Mesenteric fat pad (tissue), 1 donor: Measurements from ENCODE around the gene BSDC1. TPM values are rescaled to one million over a fixed set of nuclear protein-coding genes. Genes with fewer than 3 reads are reported as not detected.
"Not testable (repeated sequence)": the region's sequence is repeated elsewhere in the genome, so short reads cannot be mapped to it uniquely, and the experiment has no call there.

Source experiments
- DNase-seq: peaks from one replicate; pipeline ENCODE4 v3.0.0-alpha.2; 2020; ENCODE audit warnings: low spot score
- total RNA-seq: library from RNA; stranded (reverse); fragmentation: NEBNext Ultra II Directional; extraction: Animal tissue kit (Norgen Biotek cat#: 25700); gene quantifications from one replicate; pipeline ENCODE4 v1.2.1, GENCODE V29; 2021
- donor health status: DM: yes; HTN: yes; CAD: no.

Gene BSDC1
- total RNA-seq, 1 donor from 2014 or later = 63.2 TPM

- not testable (repeated sequence) for DNase-seq
Measured at GRCh38 chr1:32396524-32396923, 2.3 kb upstream of the BSDC1 start.

DNA sequence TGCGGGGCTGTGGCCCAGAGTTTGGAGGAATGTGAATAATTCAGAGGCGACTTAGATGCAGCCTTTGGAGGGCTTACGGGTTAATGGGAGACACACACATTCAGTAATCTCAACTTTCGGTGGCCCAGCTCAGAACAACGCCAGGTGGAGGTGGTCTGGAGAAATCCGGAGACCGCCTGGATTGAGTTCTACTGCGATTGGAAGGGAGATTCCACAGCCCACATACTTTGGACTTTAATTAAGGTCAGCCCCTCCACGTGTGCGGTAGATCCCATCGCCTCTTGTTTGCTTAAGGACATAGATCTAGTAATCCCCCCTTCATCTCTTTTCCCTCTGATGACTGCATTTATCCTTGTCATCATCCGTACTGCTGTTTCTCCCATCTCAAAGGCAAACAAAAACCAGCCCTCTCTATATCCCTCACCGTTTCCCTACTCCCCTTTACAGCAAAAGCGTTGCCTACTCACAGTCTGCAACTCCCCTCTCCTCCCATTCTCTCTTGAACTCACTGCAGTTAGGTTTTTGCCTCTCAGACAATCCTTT is 720 bp upstream of the BSDC1 start:
- no peak for DNase-seq

GRCh38 chr1:32393832-32394140 is 455 bp downstream of the BSDC1 start:
- DNase-seq = no peak

DNA sequence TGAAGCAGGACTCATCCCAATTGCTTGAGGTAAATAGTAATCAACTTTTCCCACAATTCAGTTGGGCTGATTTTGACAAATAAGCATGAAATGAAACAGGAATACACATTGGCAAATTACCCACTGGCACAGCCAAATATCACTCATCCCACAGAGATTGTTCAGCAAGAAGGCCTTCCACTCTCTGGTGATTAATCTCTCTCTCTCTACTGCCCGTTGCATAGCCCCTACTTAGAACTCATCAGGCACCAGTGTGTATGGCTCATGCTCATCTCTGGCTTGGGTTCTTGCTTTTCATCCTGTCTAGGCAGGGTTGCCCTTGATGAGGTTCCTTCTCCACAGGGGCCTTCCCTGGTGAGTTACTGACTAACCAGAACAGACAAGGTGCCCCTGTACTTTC is 1.1 kb downstream of the BSDC1 start:
- no peak for DNase-seq

DNA sequence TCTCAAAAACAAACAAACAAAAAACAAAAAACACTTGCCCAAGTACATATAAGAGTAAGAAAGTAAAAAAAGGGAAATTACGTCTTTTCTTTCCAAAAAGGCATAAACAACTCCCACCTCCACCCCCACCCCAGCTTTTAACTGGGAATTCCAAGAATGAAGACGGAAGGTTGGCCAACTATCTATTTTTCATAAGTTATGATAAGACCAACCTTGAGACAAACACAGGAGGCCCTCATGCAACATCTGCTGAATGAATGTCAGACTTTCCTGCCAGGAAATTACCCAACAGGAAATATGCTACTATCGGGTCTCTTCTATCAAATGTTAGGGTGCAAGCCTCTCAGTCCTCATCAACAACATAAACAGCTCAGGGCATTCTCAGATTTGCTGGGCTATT is 1.9 kb downstream of the BSDC1 start:
- no peak for DNase-seq

DNA sequence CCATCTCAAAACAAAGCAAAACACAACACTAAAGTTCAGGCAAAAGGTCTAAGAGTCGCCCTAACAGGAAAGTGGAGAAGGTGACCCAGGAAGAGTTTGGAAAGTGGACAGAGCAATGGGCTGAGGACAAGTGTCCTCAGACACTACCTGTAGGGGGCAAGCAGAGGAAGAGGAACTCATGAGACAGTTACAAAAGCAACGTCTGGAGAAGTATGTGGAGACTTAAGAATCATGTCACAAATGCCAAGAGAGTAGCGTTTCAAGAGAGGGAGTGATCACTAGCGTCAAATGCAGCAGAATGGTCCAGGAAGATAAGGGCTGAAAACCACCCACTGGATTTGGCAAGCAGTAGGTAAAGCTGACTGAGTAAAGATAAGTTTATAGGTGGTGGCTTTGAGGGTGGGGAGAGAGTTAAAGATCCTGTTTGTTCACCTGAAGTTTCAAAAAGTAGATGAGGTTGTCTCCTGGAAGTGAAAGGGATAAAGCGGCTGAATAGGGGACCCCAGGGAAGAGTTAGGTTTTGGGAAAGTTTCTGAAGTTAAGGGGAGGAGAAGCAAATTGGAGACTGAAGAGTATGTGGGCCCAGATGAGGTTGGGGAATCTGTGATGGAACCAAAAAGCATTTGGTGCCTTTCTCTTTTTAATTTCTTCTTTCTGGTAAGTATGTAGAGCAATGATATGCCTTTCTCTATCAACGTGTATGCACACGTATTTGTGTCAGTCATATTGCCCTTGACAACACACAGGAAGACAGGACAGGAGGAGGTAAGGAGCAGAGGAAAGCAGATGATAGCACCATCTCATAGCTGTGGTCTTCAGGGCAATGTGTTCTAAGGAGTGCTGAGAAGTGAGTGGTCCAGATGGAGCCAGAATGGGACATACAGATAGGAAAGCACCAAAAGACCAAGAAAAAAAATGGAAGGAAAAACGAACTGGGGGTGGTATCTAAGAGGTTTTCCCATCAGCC is 3.1 kb downstream of the BSDC1 start:
- DNase-seq = no peak

- DNase-seq = no peak
Measured at GRCh38 chr1:32388641-32389040, 5.6 kb downstream of the BSDC1 start.

- DNase-seq = no peak
Measured at GRCh38 chr1:32386676-32387392, 7.4 kb downstream of the BSDC1 start.

- DNase-seq = no peak
Measured at GRCh38 chr1:32380057-32380456, 14.2 kb downstream of the BSDC1 start.

- no peak for DNase-seq
Measured at GRCh38 chr1:32377541-32378220, 16.6 kb downstream of the BSDC1 start.

- DNase-seq = no peak
Measured at GRCh38 chr1:32376199-32376598, 18.0 kb downstream of the BSDC1 start.

DNA sequence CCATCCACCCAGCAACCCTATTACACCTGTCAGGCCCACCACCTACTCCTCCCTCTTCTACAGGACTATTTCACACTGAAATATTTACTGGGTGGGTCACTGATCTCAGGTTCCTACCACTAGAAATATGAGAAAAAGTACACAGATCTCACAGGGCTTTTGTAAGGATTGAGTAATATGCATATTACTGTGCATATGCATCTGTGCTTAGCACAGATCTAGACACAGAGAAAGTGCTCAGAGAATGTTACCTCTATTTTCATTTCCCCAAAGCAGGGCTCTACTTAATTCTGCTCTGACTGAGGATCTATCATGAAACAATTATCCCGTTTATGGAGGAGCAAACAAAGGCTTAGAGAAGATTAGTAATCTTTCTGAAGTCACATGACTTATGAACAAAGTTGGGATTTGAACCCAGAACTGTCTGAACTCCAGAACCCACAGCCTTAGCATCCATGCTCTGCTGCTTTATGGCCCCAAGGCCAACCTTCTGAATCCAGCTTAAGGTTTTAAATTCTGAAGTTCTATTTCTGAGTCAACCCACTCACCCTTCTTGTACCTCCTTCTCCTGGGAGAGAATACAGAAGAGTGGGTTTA is 20.1 kb downstream of the BSDC1 start:
- DNase-seq = no peak

DNA sequence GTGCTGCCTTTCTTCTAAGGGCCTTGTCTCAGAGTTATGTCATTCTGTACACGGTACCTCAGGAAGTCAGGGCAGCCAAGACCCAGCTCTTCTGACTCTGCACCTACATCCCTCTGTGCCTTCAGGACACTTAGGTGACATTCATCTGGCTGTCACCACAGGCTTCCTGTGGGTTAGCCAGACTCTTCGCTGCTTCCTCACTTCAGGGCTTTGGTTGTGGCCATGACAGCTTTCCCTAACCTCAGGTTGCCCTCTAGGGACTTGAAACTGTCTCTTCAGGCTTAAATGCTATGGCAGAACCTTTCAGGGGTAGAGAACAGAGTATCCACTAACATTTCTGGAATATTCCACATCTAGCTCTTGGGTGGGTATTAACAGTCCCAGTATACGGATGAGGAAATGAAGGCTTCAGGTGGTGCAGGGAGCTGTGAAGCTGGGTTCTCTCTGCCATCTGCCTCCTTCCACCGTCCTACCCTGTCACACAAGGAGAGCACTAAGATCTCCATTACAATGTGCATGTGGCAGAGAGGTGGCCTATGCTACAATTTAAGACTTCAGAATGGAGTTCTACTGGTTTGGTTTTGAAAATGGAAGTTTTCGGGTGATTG is 22.0 kb downstream of the BSDC1 start:
- no peak for DNase-seq

DNA sequence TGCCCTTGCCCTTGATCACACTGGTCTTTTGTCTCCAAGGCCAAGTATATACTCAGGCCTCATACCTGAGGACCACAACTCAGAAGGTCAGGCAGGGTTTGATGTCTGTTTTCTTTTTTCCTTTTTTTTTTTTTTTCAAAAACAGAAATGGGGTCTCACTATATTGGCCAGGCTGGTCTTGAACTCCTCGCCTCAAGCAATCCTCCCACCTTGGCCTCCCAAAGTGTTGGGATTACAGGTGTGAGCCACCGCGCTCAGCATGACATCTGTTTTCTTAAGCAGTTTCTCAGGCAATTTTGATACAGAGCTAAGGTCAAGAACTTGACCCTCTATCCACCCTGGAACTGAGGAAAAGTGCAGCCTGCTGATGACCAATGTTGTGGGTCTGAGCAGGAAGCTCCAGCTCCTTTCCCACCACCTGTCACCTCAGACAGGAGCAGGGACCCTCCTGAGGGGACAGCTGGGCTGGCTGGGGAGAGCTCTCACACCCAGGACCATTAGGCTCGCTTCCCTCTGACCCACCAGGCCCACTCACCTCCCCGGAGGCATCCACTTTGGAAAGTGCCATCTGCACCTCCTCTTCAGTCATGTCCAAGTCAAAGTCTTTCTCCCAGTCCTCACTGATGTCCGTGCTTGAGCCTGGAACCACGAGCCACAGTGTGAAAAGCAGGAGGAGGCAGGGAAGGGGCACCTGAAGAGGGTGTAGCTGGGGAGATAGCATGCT is 26.2 kb downstream of the BSDC1 start:
- DNase-seq = no peak

DNA sequence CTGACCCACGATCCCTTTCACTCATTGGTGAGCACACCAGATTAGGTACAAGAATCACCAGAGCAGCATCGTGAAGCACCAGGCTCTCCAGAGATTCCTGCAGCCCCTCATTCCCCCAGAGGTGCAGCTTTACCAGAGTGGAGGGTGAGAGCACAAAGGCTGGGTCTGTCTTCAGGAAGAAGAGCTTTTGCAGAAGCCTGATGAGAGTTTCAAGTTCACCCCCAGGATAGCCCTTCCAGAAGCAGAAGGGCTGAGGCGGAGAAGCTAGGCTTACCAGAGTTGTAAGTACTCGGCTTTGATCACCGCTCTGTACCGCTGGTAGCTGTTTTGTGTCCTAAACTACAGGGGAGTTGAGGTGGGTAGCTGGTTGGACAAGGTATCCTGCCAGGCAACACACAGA is 28.8 kb downstream of the BSDC1 start:
- DNase-seq = no peak

GRCh38 chr1:32364836-32365235 is 29.4 kb downstream of the BSDC1 start:
- DNase-seq = no peak

DNA sequence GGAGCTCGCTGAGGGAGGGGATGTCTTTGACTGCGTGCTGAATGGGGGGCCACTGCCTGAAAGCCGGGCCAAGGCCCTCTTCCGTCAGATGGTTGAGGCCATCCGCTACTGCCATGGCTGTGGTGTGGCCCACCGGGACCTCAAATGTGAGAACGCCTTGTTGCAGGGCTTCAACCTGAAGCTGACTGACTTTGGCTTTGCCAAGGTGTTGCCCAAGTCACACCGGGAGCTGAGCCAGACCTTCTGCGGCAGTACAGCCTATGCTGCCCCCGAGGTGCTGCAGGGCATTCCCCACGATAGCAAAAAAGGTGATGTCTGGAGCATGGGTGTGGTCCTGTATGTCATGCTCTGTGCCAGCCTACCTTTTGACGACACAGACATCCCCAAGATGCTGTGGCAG is 30.5 kb downstream of the BSDC1 start:
- DNase-seq = no peak

- DNase-seq = no peak
Measured at GRCh38 chr1:32362474-32363313, 31.5 kb downstream of the BSDC1 start, which contains the start of the genes FAM229A and TSSK3. Gene FAM229A, minus strand, starts transcription at chr1:32362485. Its CDS starts 394 bp downstream, at chr1:32362091. Gene TSSK3, plus strand, starts transcription at chr1:32362539. Its CDS starts 163 bp downstream, at chr1:32362702.
